HG03460 (cell line): ENCODE results near the gene CFAP97D2.
"Not testable (repeated sequence)": the region's sequence is repeated elsewhere in the genome, so short reads cannot be mapped to it uniquely, and the experiment has no call there.

Source experiments
- ATAC-seq: cut with Tn5 transposase; IDR thresholded peaks from one replicate; pipeline ENCODE4 v1.9.1; 2021; ENCODE audit not compliant: unreplicated experiment

CFAP97D2 gene

GRCh38 chr13:114230117-114230516 lies 51.1 kb downstream of the CFAP97D2 start:
- no peak for ATAC-seq

- ATAC-seq, result no peak
These were observed 51.5 kb downstream of the CFAP97D2 start for GRCh38 chr13:114230575-114230974.

- no peak for ATAC-seq
These were observed 52.8 kb downstream of the CFAP97D2 start for GRCh38 chr13:114231886-114232285.

GRCh38 chr13:114234266-114234644 lies 55.2 kb downstream of the CFAP97D2 start:
- no peak for ATAC-seq

- ATAC-seq, result peak; percentile 89
These were observed 55.8 kb downstream of the CFAP97D2 start, which contains the start of gene CDC16 for GRCh38 chr13:114234645-114235421. Gene CDC16 (plus strand): TSS chr13:114234897. CDS start chr13:114235085, 188 bp downstream.

- ATAC-seq, result no peak
These were observed 56.6 kb downstream of the CFAP97D2 start for GRCh38 chr13:114235697-114236096.

GRCh38 chr13:114236227-114236626 lies 57.2 kb downstream of the CFAP97D2 start:
- no peak for ATAC-seq

GRCh38 chr13:114237415-114238112 lies 58.5 kb downstream of the CFAP97D2 start:
- no peak for ATAC-seq

- no peak for ATAC-seq
These were observed 62.9 kb downstream of the CFAP97D2 start for GRCh38 chr13:114241918-114242317.

GRCh38 chr13:114243971-114244370 lies 64.9 kb downstream of the CFAP97D2 start:
- no peak for ATAC-seq

- no peak for ATAC-seq
These were observed 65.6 kb downstream of the CFAP97D2 start for GRCh38 chr13:114244637-114245036.

- ATAC-seq, result no peak
These were observed 69.0 kb downstream of the CFAP97D2 start for GRCh38 chr13:114248011-114248410.

GRCh38 chr13:114249077-114249476 lies 70.0 kb downstream of the CFAP97D2 start:
- ATAC-seq, result no peak

GRCh38 chr13:114251639-114252440 lies 72.8 kb downstream of the CFAP97D2 start:
- ATAC-seq, result not testable (repeated sequence)

- no peak for ATAC-seq
These were observed 77.5 kb downstream of the CFAP97D2 start for GRCh38 chr13:114256547-114256946.

GRCh38 chr13:114257014-114257413 lies 78.0 kb downstream of the CFAP97D2 start:
- no peak for ATAC-seq

- ATAC-seq, result no peak
These were observed 79.5 kb downstream of the CFAP97D2 start for GRCh38 chr13:114258589-114258988.

GRCh38 chr13:114259374-114259773 lies 80.3 kb downstream of the CFAP97D2 start:
- no peak for ATAC-seq

GRCh38 chr13:114259974-114260373 lies 80.9 kb downstream of the CFAP97D2 start:
- ATAC-seq, result peak; percentile 53

GRCh38 chr13:114260814-114261213 lies 81.8 kb downstream of the CFAP97D2 start:
- ATAC-seq, result no peak

- no peak for ATAC-seq
These were observed 82.4 kb downstream of the CFAP97D2 start for GRCh38 chr13:114261328-114261965.
